ENCODE results near the gene PSMD13. TPM values are rescaled to one million over a fixed set of nuclear protein-coding genes. Genes with fewer than 3 reads are reported as not detected.

PSMD13 gene
- total and polyA plus RNA-seq, 2 experiments from 2014 or later: 98.4 to 175 TPM

GRCh38 chr11:221539-221938, 15.2 kb upstream of the PSMD13 start:
- no peak for DNase-seq (ENCODE audit: low read depth in 1 of 2, low spot score in 1 of 2)
- TF ChIP-seq CTCF (IDR thresholded peaks at IDR 0.05; ENCODE audit: low read depth, low read length): no peak
- Histone ChIP-seq H3K36me3 (peaks cover 5% of the 10 kb centered on the region), H3K27ac (no peak overlapping the region), H3K4me3 (no peak overlapping the region), H3K27me3 (no peaks in the 10 kb centered on the region), H3K9me3 (ENCODE audit: low read depth) (no peaks in the 10 kb centered on the region), H3K4me1 (ENCODE audit: low read depth) (no peaks in the 10 kb centered on the region)

- no peak for DNase-seq (ENCODE audit: low read depth in 1 of 2, low spot score in 1 of 2)
These were observed 14.6 kb upstream of the PSMD13 start for GRCh38 chr11:221998-222789.

GRCh38 chr11:223026-223789, 13.6 kb upstream of the PSMD13 start:
- Histone ChIP-seq H3K9me3 (ENCODE audit: low read depth) (no peaks in the 10 kb centered on the region), H3K36me3 (peaks cover 5% of the 10 kb centered on the region), H3K27me3 (no peaks in the 10 kb centered on the region), H3K4me1 (ENCODE audit: low read depth) (no peaks in the 10 kb centered on the region), H3K4me3 (no peak overlapping the region), H3K27ac (no peak overlapping the region)
- DNase-seq (ENCODE audit: low read depth in 1 of 2, low spot score in 1 of 2): no peak
- TF ChIP-seq CTCF (IDR thresholded peaks at IDR 0.05; ENCODE audit: low read depth, low read length): no peak

More at GRCh38 chr11:221998-222789, 14.6 kb upstream of the PSMD13 start:
- peaks cover 5% of the 10 kb centered on the region for H3K36me3 ChIP-seq
- H3K9me3 ChIP-seq (ENCODE audit: low read depth): no peaks in the 10 kb centered on the region
- H3K27ac ChIP-seq: no peak overlapping the region
- H3K27me3 ChIP-seq: no peaks in the 10 kb centered on the region
- no peak overlapping the region for H3K4me3 ChIP-seq
- no peak for TF ChIP-seq CTCF (IDR thresholded peaks at IDR 0.05; ENCODE audit: low read depth, low read length)
- H3K4me1 ChIP-seq (ENCODE audit: low read depth): no peaks in the 10 kb centered on the region

GRCh38 chr11:223884-224283, 12.9 kb upstream of the PSMD13 start:
- H3K27ac ChIP-seq: no peak overlapping the region
- no peak overlapping the region for H3K4me3 ChIP-seq
- no peaks in the 10 kb centered on the region for H3K9me3 ChIP-seq (ENCODE audit: low read depth)
- no peaks in the 10 kb centered on the region for H3K4me1 ChIP-seq (ENCODE audit: low read depth)
- no peak for DNase-seq (ENCODE audit: low read depth in 1 of 2, low spot score in 1 of 2)
- no peaks in the 10 kb centered on the region for H3K27me3 ChIP-seq
- no peak for TF ChIP-seq CTCF (IDR thresholded peaks at IDR 0.05; ENCODE audit: low read depth, low read length)
- H3K36me3 ChIP-seq: peaks cover 5% of the 10 kb centered on the region

- no peak for DNase-seq (ENCODE audit: low read depth in 1 of 2, low spot score in 1 of 2)
- no peak overlapping the region for H3K4me3 ChIP-seq
- H3K9me3 ChIP-seq (ENCODE audit: low read depth): no peaks in the 10 kb centered on the region
- no peak overlapping the region for H3K27ac ChIP-seq
- TF ChIP-seq CTCF (IDR thresholded peaks at IDR 0.05; ENCODE audit: low read depth, low read length): no peak
- H3K4me1 ChIP-seq (ENCODE audit: low read depth): no peaks in the 10 kb centered on the region
- H3K27me3 ChIP-seq: no peaks in the 10 kb centered on the region
- H3K36me3 ChIP-seq: peaks cover 5% of the 10 kb centered on the region
These were observed 12.4 kb upstream of the PSMD13 start for GRCh38 chr11:224424-224823.

Measured in cardiac muscle cell (in vitro differentiated cells and primary cell).